ENCODE results near the gene PADI1.
A peak's percentile ranks its signal among the peaks of the same experiment; 100 is the strongest.

Gene PADI1

DNA sequence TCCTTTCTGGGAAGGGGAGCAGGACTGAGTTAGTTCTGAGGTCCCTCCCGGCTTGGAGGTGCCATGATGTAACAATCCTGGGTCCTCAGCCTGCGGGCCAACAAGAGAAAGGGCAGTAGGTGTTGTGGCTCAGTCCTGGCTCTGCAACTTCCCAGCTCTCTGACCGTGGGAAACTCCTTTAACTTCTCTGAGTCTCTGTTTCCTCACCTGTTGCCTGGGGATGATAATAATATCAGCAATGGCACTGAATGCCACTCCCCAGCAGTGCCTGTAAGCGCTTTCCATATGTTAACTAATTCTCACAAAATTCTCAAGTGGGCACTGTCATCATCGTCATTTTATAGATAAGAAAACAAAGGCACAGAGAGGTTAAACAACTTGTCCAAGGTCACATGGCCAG lies 46.3 kb downstream of the PADI1 start:
- CTCF ChIA-PET = interaction anchor here (0.6 to 1.1 kb wide), 2 partner anchors 13 to 85 kb away, joined by 3 to 5 read pairs; no protein-coding TSS in a partner anchor
- peak overlapping the region; percentile 74 for H3K27ac ChIP-seq

GRCh38 chr1:17251701-17252376 lies 46.9 kb downstream of the PADI1 start:
- ChIA-PET CTCF (no interaction called here), POLR2A (ENCODE audit: low non-redundant PET) (no interaction called here)
- H3K27ac ChIP-seq = peak overlapping the region; percentile 74
- peak; percentile 58 for DNase-seq (ENCODE audit: low spot score)
- no peak for TF ChIP-seq CTCF (conservative IDR thresholded peaks at IDR 0.05; ENCODE audit: low read depth)

More for the DNA sequence above, 46.3 kb downstream of the PADI1 start:
- TF ChIP-seq CTCF (conservative IDR thresholded peaks at IDR 0.05; ENCODE audit: low read depth) = no peak
- no peak for DNase-seq (ENCODE audit: low spot score)
- POLR2A ChIA-PET (ENCODE audit: low non-redundant PET) = no interaction called here

- POLR2A ChIA-PET (ENCODE audit: low non-redundant PET) = no interaction called here
- CTCF ChIA-PET = no interaction called here
Observed at GRCh38 chr1:17255336-17255735, 50.4 kb downstream of the PADI1 start.

GRCh38 chr1:17258116-17258757 lies 53.3 kb downstream of the PADI1 start:
- H3K27ac ChIP-seq = peak overlapping the region; percentile 89
- no peak for DNase-seq (ENCODE audit: low spot score)
- CTCF ChIA-PET = interaction anchor here (0.6 to 1.0 kb wide), 2 partner anchors 137 to 147 kb away, joined by 3 to 4 read pairs; no protein-coding TSS in a partner anchor
- TF ChIP-seq CTCF (conservative IDR thresholded peaks at IDR 0.05; ENCODE audit: low read depth) = no peak
- POLR2A ChIA-PET (ENCODE audit: low non-redundant PET) = no interaction called here

More at GRCh38 chr1:17255336-17255735, 50.4 kb downstream of the PADI1 start:
- no peak for TF ChIP-seq CTCF (conservative IDR thresholded peaks at IDR 0.05; ENCODE audit: low read depth)
- DNase-seq (ENCODE audit: low spot score) = no peak
- H3K27ac ChIP-seq = peak overlapping the region; percentile 19; the same call in 1 of the 2 replicates

DNA sequence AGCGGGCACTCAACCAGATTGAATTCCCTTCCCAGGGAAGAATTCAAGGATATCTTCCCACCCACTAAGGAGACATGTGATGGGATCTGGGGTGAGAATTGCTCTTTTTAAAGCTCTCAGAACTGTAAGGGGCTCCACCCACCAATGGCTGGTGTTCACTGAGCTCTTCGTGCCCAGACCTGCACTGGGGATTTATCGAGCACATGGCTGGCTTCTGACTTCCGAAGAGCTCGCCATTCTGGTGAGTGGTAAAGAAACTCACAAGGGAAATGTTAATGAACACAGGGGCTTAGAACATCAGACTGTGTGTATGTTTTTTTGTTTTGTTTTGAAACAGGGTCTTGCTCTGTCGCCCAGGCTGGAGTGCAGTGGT lies 53.8 kb downstream of the PADI1 start:
- ChIA-PET POLR2A (ENCODE audit: low non-redundant PET) (no interaction called here), CTCF (interaction anchor here (0.6 to 1.0 kb wide), 3 partner anchors 117 to 148 kb away, joined by 3 to 4 read pairs (median 3); no protein-coding TSS in a partner anchor)
- TF ChIP-seq CTCF (conservative IDR thresholded peaks at IDR 0.05; ENCODE audit: low read depth) = no peak
- peak overlapping the region; percentile 89 for H3K27ac ChIP-seq
- DNase-seq (ENCODE audit: low spot score) = no peak

DNA sequence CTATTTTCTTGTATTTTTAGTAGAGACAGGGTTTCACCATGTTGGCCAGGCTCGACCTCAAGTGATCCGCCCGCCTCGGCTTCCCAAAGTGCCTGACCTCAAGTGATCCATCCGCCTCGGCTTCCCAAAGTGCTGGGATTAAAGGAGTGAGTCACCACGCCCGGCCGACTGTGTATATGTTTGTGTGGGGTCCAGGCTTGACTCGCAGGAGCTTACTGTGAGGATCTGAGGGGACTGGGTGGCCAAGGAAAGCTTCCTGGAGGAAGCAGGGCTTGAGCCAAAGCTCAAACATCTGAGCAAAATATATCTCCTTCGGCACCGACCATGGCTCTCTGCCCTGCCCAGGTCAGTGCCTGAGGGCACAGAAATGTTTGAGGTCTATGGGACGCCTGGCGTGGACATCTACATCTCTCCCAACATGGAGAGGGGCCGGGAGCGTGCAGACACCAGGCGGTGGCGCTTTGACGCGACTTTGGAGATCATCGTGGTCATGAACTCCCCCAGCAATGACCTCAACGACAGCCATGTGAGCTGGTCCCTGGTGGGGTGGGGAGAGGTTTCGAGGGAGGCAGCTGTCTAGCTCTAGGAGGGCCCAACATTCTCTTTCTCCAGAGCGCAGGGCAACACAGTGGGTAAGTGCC lies 54.4 kb downstream of the PADI1 start:
- H3K27ac ChIP-seq = peak overlapping the region; percentile 89
- TF ChIP-seq CTCF (conservative IDR thresholded peaks at IDR 0.05; ENCODE audit: low read depth) = no peak
- POLR2A ChIA-PET (ENCODE audit: low non-redundant PET) = no interaction called here
- DNase-seq (ENCODE audit: low spot score) = no peak
- CTCF ChIA-PET = interaction anchor here (0.6 to 1.0 kb wide), 2 partner anchors 116 to 138 kb away, joined by 3 read pairs; no protein-coding TSS in a partner anchor

All from RWPE1 (cell line).